ENCODE measurements around the gene PALLD.
A peak's percentile ranks its signal among the peaks of the same experiment; 100 is the strongest.
"Not testable (repeated sequence)": the region's sequence is repeated elsewhere in the genome, so short reads cannot be mapped to it uniquely, and the experiment has no call there.

Gene PALLD

DNA sequence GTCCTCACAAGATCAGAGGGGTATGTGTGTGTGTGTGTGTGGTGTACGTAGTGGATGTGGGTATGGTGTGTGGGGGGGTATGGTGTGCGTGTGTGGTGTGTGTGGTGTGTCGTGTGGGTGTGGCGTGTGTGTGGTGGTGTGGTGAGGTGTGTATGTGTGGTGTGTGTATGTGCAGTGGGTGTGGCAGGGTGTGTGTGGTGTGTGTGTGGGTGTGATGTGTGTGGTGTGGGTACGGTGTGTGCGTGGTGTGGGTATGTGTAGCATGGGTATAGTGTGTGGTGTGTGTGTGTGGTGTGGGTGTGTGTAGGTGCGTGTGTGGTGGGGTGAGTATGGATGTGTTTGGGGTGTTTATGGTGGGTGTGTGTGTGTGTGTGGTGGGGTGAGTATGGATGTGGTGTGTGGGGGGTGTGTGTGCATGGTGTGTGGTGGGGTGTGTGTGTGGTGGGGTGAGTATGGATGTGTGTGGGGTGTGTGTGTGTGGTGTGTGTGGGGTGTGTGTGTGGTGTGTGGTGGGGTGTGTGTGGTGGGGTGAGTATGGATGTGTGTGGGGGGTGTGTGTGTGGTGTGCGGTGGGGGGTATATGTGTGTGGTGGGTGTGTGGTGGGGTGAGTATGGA lies 182.0 kb downstream of the PALLD start:
- no peak for DNase-seq (ENCODE audit: low spot score)

GRCh38 chr4:168679397-168679796 lies 182.5 kb downstream of the PALLD start:
- DNase-seq (ENCODE audit: low spot score): no peak

GRCh38 chr4:168679819-168680218 lies 183.0 kb downstream of the PALLD start:
- peak; percentile 65 for DNase-seq (ENCODE audit: low spot score)

DNA sequence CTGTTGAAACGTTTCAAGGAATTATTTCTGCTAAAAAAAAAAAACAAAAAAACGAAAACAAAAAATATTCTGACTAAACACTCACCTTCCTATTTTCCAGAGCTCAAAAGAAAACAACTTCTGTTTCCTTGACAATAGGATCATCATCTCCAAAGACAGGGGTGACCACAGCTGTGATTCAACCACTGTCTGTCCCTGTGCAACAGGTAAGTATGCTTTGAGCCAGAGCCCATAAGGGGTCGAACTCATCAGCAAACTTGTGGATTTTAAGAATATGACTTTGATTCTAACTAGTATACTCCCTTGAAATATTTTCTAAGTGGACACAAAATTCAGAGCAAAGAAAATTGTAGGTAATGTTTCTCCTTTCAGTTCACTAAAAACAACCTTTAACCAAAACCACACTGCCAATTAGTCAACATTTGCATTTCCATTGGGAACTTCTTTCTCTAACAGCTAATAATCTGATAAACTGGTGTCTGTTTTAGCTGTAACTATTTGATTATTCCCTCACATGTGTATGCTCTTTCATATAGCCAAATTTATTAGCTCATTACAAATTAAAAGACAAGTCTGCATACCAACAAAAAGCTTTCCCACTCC lies 186.1 kb downstream of the PALLD start:
- no peak for DNase-seq (ENCODE audit: low spot score)

- no peak for DNase-seq (ENCODE audit: low spot score)
Observed at GRCh38 chr4:168683595-168683994, 186.7 kb downstream of the PALLD start.

- DNase-seq (ENCODE audit: low spot score): no peak
Observed at GRCh38 chr4:168685136-168685809, 188.4 kb downstream of the PALLD start.

DNA sequence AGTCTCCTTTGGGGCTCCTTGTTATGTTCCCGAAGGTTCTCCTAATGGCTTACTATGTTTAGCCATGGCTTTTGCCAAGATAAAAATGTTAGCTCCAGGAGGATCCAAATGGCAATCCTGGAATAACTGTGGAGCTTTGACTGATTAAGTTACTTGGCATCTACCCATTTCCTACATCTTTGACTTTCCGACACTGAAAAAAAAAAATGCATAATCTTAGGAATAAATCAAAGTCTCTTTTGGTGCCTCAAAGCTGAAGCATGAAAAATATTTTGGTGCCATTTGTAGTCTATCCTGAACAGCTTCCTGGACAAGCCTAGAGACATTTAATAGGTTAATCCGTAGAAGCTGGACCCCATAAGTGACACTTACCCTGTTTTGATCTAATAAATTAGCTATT lies 191.7 kb downstream of the PALLD start:
- DNase-seq (ENCODE audit: low spot score): no peak

DNA sequence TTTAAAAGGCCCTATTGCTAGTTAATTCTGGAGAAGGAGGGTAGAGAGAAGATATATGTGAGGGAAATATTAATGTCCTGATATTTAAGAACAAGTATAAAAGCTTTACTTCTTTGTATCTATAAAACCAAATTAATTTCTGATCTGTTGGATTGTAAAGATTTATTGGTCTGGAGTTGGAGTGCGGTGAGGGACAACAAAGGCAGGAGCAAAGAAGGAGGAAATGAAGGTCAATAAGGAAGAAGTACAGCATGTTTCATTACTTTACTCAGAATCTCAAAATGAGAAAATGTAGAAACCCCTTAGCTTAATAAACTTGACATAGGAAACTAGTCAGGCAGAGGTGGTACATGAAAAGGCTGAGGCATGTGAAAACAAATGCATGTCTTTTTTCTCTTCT lies 192.9 kb downstream of the PALLD start:
- DNase-seq (ENCODE audit: low spot score): no peak

- DNase-seq (ENCODE audit: low spot score): no peak
Observed at GRCh38 chr4:168690199-168690598, 193.3 kb downstream of the PALLD start.

- DNase-seq (ENCODE audit: low spot score): no peak
Observed at GRCh38 chr4:168691631-168692369, 194.9 kb downstream of the PALLD start.

DNA sequence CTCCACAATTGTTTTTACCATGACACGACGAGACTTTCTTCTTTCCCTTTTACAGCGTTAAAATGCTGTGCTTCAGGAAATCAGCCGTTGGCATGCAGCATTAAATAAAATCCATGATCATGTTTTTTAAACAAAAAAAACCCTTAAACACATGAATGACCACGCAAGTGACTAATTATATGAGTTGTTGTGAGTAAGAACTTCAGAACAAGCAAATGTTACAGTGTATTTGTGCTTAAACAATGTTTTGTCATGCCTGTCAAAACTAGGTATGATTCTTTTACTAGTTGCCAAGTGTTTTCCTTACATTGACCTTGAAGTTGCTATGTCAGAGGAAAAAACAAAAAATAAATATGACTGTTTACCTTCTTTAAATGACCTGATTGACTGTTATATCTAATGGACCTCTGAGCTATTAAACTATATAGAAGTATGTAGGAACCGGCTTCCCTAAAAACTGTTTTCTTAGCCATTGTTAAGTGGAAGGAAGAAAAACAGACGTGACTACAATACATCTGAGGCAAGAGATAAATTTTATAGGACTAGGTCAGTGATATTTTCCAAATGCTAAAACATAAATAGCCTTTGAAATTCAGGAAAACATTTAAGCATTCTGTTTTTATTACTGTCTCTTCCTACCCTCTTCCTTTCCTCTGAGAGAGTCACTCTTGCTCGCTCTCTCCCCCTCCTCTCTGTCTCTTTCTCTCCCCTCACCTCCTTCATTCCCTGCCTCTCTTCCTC lies 197.1 kb downstream of the PALLD start:
- DNase-seq (ENCODE audit: low spot score): no peak

DNA sequence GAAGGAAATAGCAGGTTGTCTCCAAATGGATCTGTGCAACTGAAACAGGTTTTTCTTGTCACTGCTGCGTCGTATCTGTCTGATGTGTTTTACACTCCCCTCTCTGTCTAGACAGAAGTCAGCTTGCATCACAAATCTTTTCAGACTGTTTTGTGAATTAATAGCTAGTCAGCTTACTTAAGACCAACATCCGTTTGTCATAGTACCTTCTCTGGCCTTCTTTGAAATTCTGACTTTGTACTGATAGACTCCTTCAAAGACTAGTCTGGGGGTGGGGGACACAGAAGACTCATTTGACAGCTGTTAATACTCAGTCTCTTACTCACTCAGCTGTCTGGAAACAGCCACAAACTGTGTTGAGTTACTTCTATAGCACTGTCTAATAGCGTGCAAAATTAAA lies 197.8 kb downstream of the PALLD start:
- no peak for DNase-seq (ENCODE audit: low spot score)

- DNase-seq (ENCODE audit: low spot score): no peak
Observed at GRCh38 chr4:168695288-168695687, 198.4 kb downstream of the PALLD start.

GRCh38 chr4:168696280-168696679 lies 199.4 kb downstream of the PALLD start:
- DNase-seq (ENCODE audit: low spot score): no peak

- no peak for DNase-seq (ENCODE audit: low spot score)
Observed at GRCh38 chr4:168696826-168697225, 200.0 kb downstream of the PALLD start.

- DNase-seq (ENCODE audit: low spot score): peak; percentile 60
Observed at GRCh38 chr4:168699224-168699878, 202.5 kb downstream of the PALLD start.

DNA sequence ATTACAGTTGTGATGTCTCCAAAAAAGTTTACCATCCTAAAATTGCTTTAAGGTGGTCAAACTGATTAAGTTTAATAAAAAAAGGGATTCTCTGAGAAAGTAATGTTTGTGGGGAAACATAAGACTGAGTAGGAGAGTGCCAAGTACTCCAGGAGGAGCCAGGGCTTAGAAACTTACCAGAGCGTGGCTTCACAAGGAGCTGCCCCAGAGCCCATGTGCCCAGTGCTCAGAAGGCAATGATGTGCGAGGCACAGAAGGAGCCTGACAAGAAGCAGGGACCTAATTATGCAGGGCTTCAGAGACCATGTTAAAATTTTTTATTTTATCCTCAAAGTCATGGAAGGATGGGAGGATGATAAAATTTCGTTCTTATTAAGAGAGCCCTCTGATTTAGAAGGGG lies 204.2 kb downstream of the PALLD start:
- DNase-seq (ENCODE audit: low spot score): no peak

DNA sequence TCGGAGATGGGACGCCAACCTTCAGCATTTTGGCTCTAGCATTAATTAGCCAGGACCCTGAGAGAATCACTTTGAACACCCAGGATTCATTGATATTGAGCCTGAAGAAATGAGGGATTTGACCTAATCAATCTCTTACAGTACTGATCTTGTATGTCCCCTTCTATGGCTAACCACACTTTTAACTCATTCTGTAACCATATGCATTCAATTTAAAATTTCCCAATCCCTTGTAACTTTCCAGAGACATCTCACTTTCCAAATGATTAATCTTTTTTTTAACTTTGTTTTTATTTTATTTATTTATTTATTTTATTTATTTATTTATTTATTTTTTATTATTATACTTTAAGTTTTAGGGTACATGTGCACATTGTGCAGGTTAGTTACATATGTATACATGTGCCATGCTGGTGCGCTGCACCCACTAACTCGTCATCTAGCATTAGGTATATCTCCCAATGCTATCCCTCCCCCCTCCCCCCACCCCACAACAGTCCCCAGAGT lies 205.8 kb downstream of the PALLD start:
- not testable (repeated sequence) for DNase-seq (ENCODE audit: low spot score)

GRCh38 chr4:168705121-168705520 lies 208.3 kb downstream of the PALLD start:
- no peak for DNase-seq (ENCODE audit: low spot score)

DNA sequence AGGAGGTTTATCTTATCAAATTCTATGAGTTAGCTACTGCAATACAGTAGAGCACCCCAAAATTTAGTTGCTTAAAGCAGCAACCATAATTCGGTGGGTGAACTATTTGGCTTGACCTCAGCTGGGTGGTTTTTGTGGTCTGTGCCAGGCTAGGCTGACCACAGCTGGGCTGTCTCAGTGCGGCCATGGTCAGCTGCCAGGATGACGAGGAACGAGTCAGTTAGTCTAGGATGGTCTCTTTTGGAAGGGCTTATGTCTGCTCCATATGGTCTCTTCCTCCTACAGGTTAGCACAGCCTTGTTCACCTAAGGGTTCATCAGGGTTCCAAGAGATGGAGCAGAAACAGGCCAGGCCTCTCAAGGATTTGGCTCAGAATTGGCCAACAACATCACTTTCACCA lies 210.4 kb downstream of the PALLD start:
- no peak for DNase-seq (ENCODE audit: low spot score)

DNA sequence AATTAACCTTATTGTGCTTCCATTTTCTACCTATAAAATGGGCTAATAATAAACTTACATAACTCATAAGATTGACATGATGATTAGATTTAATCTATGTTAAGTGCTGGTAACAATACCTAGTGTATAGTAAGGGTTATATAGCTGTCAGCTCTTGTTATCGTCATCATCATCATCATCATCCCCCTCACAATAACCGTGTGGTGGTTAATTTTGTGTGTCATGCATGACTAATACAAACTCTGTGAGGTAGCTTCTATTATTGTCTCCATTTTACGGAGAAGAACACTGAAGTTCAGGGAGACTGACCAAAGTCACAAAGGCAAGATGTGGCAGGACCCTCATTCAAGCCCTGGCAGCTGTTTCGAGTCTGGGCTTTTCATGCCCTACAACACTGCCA lies 211.3 kb downstream of the PALLD start:
- no peak for DNase-seq (ENCODE audit: low spot score)

All from HuH-7 (cell line).